Measurements from ENCODE around the gene DGKQ.

The DGKQ gene

DNA sequence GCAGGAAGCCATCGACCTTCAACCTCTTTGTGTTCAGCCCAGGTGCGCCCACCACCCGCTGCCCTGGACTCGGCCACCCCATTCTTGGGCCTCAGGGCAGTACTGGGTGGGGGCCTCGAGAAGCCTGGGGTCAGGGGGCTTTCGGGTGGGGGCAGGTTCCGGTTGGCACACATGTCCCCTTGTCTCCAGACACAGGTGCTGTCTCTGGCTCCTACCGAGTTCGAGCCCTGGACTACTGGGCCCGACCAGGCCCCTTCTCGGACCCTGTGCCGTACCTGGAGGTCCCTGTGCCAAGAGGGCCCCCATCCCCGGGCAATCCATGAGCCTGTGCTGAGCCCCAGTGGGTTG is 30.7 kb upstream of the DGKQ start:
- TF ChIP-seq, protein P1, sequence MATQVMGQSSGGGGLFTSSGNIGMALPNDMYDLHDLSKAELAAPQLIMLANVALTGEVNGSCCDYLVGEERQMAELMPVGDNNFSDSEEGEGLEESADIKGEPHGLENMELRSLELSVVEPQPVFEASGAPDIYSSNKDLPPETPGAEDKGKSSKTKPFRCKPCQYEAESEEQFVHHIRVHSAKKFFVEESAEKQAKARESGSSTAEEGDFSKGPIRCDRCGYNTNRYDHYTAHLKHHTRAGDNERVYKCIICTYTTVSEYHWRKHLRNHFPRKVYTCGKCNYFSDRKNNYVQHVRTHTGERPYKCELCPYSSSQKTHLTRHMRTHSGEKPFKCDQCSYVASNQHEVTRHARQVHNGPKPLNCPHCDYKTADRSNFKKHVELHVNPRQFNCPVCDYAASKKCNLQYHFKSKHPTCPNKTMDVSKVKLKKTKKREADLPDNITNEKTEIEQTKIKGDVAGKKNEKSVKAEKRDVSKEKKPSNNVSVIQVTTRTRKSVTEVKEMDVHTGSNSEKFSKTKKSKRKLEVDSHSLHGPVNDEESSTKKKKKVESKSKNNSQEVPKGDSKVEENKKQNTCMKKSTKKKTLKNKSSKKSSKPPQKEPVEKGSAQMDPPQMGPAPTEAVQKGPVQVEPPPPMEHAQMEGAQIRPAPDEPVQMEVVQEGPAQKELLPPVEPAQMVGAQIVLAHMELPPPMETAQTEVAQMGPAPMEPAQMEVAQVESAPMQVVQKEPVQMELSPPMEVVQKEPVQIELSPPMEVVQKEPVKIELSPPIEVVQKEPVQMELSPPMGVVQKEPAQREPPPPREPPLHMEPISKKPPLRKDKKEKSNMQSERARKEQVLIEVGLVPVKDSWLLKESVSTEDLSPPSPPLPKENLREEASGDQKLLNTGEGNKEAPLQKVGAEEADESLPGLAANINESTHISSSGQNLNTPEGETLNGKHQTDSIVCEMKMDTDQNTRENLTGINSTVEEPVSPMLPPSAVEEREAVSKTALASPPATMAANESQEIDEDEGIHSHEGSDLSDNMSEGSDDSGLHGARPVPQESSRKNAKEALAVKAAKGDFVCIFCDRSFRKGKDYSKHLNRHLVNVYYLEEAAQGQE (IDR thresholded peaks at IDR 0.05; ENCODE audit: insufficient replicate concordance, low read depth): no peak
- TF ChIP-seq, protein P2, sequence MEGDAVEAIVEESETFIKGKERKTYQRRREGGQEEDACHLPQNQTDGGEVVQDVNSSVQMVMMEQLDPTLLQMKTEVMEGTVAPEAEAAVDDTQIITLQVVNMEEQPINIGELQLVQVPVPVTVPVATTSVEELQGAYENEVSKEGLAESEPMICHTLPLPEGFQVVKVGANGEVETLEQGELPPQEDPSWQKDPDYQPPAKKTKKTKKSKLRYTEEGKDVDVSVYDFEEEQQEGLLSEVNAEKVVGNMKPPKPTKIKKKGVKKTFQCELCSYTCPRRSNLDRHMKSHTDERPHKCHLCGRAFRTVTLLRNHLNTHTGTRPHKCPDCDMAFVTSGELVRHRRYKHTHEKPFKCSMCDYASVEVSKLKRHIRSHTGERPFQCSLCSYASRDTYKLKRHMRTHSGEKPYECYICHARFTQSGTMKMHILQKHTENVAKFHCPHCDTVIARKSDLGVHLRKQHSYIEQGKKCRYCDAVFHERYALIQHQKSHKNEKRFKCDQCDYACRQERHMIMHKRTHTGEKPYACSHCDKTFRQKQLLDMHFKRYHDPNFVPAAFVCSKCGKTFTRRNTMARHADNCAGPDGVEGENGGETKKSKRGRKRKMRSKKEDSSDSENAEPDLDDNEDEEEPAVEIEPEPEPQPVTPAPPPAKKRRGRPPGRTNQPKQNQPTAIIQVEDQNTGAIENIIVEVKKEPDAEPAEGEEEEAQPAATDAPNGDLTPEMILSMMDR (IDR thresholded peaks at IDR 0.05; ENCODE audit: insufficient read depth, low read length): no peak
- TF ChIP-seq SPI1 (IDR thresholded peaks at IDR 0.05; ENCODE audit: borderline replicate concordance, low read depth): no peak
- TF ChIP-seq POLR2AphosphoS5 (IDR thresholded peaks at IDR 0.05; ENCODE audit: low read depth): no peak
- no peak for TF ChIP-seq GABPA (IDR thresholded peaks at IDR 0.05; ENCODE audit: low read depth)
- peaks cover 48% of the 10 kb centered on the region for H3K27me3 ChIP-seq (ENCODE audit: insufficient read depth, poor library complexity, severe bottlenecking)
- H3K27ac ChIP-seq (replicated peaks): no peak overlapping the region
- no peak for DNase-seq (ENCODE audit: low read depth in 1 of 2, low spot score in 1 of 2)
- no peak overlapping the region for H3K4me3 ChIP-seq (replicated peaks; ENCODE audit: insufficient read depth, low read length)

DNA sequence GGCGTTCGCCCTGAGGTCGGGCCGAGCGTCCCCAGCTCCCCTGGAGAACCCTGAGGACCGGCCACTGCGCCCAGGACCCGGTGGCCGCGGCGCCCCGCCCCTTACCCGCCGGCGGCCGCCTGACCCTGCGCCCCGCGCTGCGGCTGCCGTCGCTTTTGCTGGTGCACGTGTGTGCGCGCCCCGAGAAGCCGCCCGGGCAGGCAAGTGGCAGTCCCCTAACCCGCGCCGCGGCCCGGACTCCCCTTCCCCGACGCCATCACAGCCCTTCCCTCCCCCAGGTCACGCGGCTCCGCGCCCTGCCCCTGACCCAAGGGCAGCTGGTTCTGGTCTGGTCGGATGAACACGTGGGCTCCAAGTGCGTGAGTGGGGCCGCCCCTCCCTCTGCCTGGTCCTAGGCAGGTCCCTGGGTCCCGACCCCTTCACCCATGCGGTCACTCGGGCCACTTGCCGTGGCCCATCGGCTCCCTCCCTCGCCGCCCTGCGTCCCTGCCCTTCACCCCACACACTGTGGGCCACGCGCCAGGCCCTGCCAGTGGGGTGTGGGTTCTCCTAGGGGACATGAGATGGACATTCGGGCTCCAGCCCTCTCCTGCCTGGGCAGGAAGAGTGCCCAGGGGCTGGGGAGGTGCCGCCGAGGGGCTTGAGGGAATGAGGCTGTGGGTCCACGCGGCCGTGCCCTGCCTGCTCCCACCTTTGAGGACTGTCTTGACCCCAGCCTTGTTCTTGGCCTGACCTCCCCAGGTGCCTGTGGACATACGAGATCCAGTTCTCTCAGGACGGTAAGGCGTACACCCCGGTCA is 30.1 kb upstream of the DGKQ start:
- no peak for DNase-seq (ENCODE audit: low read depth in 1 of 2, low spot score in 1 of 2)
- H3K4me3 ChIP-seq (replicated peaks; ENCODE audit: insufficient read depth, low read length): no peak overlapping the region
- H3K27me3 ChIP-seq (ENCODE audit: insufficient read depth, poor library complexity, severe bottlenecking): peaks cover 47% of the 10 kb centered on the region
- no peak overlapping the region for H3K27ac ChIP-seq (replicated peaks)
- TF ChIP-seq SPI1 (IDR thresholded peaks at IDR 0.05; ENCODE audit: borderline replicate concordance, low read depth): no peak
- TF ChIP-seq GABPA (IDR thresholded peaks at IDR 0.05; ENCODE audit: low read depth): no peak
- TF ChIP-seq, protein P2 (IDR thresholded peaks at IDR 0.05; ENCODE audit: insufficient read depth, low read length): no peak
- TF ChIP-seq, protein P1 (IDR thresholded peaks at IDR 0.05; ENCODE audit: insufficient replicate concordance, low read depth): no peak
- no peak for TF ChIP-seq POLR2AphosphoS5 (IDR thresholded peaks at IDR 0.05; ENCODE audit: low read depth)

DNA sequence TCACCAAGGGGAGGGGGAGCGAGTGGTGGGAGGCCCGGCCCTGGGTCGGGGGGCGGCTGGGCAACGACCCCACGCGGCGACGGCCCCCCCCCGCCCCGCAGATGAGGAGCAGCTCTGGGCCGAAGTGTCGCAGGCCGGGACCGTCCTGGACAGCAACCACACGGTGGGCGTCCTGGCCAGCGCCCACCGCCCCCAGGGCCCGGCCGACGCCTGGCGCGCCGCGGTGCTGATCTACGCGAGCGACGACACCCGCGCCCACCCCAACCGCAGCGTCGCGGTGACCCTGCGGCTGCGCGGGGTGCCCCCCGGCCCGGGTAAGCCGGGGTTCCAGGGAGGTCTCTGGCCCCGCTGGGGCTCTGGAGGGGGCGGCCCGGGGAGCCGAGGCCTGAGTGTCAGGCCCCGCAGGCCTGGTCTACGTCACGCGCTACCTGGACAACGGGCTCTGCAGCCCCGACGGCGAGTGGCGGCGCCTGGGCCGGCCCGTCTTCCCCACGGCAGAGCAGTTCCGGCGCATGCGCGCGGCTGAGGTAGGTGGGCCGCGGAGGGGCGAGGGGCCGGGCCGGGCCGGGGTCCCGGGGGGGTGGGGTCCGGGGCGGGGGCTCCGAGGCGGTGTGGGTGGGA is 29.4 kb upstream of the DGKQ start:
- TF ChIP-seq, protein P1 (IDR thresholded peaks at IDR 0.05; ENCODE audit: insufficient replicate concordance, low read depth): no peak
- no peak for DNase-seq (ENCODE audit: low read depth in 1 of 2, low spot score in 1 of 2)
- peaks cover 49% of the 10 kb centered on the region for H3K27me3 ChIP-seq (ENCODE audit: insufficient read depth, poor library complexity, severe bottlenecking)

More for the DNA sequence above, 29.4 kb upstream of the DGKQ start:
- H3K27ac ChIP-seq (replicated peaks): no peak overlapping the region
- H3K4me3 ChIP-seq (replicated peaks; ENCODE audit: insufficient read depth, low read length): no peak overlapping the region

Measured in HL-60 (cell line).